ENCODE measurements around the gene ADAMTS2.

The ADAMTS2 gene

GRCh38 chr5:179233909-179234562, 111.2 kb downstream of the ADAMTS2 start:
- no peak for DNase-seq (ENCODE audit: extremely low read depth, low read depth)
- no peak overlapping the region for H3K4me3 ChIP-seq (replicated peaks; ENCODE audit: low read depth, low read length)
- no peak for TF ChIP-seq CTCF (IDR thresholded peaks at IDR 0.05; ENCODE audit: low read depth, low read length, missing control alignments)

GRCh38 chr5:179232091-179232735, 113.0 kb downstream of the ADAMTS2 start:
- TF ChIP-seq CTCF (IDR thresholded peaks at IDR 0.05; ENCODE audit: low read depth, low read length, missing control alignments) = no peak
- no peak for DNase-seq (ENCODE audit: extremely low read depth, low read depth)
- no peak overlapping the region for H3K4me3 ChIP-seq (replicated peaks; ENCODE audit: low read depth, low read length)

- no peak for TF ChIP-seq CTCF (IDR thresholded peaks at IDR 0.05; ENCODE audit: low read depth, low read length, missing control alignments)
- DNase-seq (ENCODE audit: extremely low read depth, low read depth) = no peak
Measured at GRCh38 chr5:179231309-179231708, 114.0 kb downstream of the ADAMTS2 start.

GRCh38 chr5:179230061-179230461, 115.2 kb downstream of the ADAMTS2 start:
- TF ChIP-seq CTCF (IDR thresholded peaks at IDR 0.05; ENCODE audit: low read depth, low read length, missing control alignments) = no peak
- no peak for DNase-seq (ENCODE audit: extremely low read depth, low read depth)
- H3K4me3 ChIP-seq (replicated peaks; ENCODE audit: low read depth, low read length) = no peak overlapping the region

More at GRCh38 chr5:179231309-179231708, 114.0 kb downstream of the ADAMTS2 start:
- H3K4me3 ChIP-seq (replicated peaks; ENCODE audit: low read depth, low read length) = no peak overlapping the region

GRCh38 chr5:179229331-179229831, 115.9 kb downstream of the ADAMTS2 start:
- no peak for TF ChIP-seq CTCF (IDR thresholded peaks at IDR 0.05; ENCODE audit: low read depth, low read length, missing control alignments)
- H3K4me3 ChIP-seq (replicated peaks; ENCODE audit: low read depth, low read length) = no peak overlapping the region
- DNase-seq (ENCODE audit: extremely low read depth, low read depth) = no peak

GRCh38 chr5:179228341-179229121, 116.7 kb downstream of the ADAMTS2 start:
- TF ChIP-seq CTCF (IDR thresholded peaks at IDR 0.05; ENCODE audit: low read depth, low read length, missing control alignments) = no peak
- no peak overlapping the region for H3K4me3 ChIP-seq (replicated peaks; ENCODE audit: low read depth, low read length)
- no peak for DNase-seq (ENCODE audit: extremely low read depth, low read depth)
